Anterior cingulate cortex (tissue), 58 donors: Measurements from ENCODE around the gene YKT6.
"Not testable (repeated sequence)": the region's sequence is repeated elsewhere in the genome, so short reads cannot be mapped to it uniquely, and the experiment has no call there.

Experiments
- DNase-seq, 58 donors: peaks; one replicate each; lab custom pipeline; 2025; lab: John Stamatoyannopoulos, UW

Gene YKT6

GRCh38 chr7:44189993-44190872 lies 10.5 kb upstream of the YKT6 start:
- DNase-seq, result no peak

GRCh38 chr7:44191171-44191570 lies 9.6 kb upstream of the YKT6 start:
- no peak for DNase-seq

- no peak for DNase-seq
These were observed 7.6 kb upstream of the YKT6 start for GRCh38 chr7:44193011-44193802.

GRCh38 chr7:44194069-44194468 lies 6.7 kb upstream of the YKT6 start:
- no peak for DNase-seq

GRCh38 chr7:44194562-44195145 lies 6.1 kb upstream of the YKT6 start:
- DNase-seq, result no peak

- DNase-seq, result peak in 6 of 58 donors; percentile 17 to 40 (median 33)
These were observed 4.9 kb upstream of the YKT6 start for GRCh38 chr7:44195889-44196288.

- DNase-seq, result peak in 20 of 58 donors; percentile 5 to 57 (median 30)
These were observed 4.3 kb upstream of the YKT6 start for GRCh38 chr7:44196450-44196872.

- no peak for DNase-seq
These were observed 3.3 kb upstream of the YKT6 start for GRCh38 chr7:44197474-44197873.

- DNase-seq, result not testable (repeated sequence)
These were observed 615 bp upstream of the YKT6 start for GRCh38 chr7:44200163-44200562.

- no peak for DNase-seq
These were observed 1.0 kb downstream of the YKT6 start for GRCh38 chr7:44201813-44202212.

GRCh38 chr7:44206008-44206407 lies 5.2 kb downstream of the YKT6 start:
- no peak for DNase-seq

GRCh38 chr7:44208085-44208484 lies 7.3 kb downstream of the YKT6 start:
- no peak for DNase-seq

GRCh38 chr7:44210107-44210506 lies 9.3 kb downstream of the YKT6 start:
- DNase-seq, result peak in 1 of 58 donors; percentile 54

GRCh38 chr7:44211126-44211675 lies 10.4 kb downstream of the YKT6 start:
- DNase-seq, result no peak

- peak in 38 of 58 donors; percentile 13 to 79 (median 52) for DNase-seq
These were observed 11.2 kb downstream of the YKT6 start for GRCh38 chr7:44212018-44212417.

- DNase-seq, result no peak
These were observed 11.9 kb downstream of the YKT6 start for GRCh38 chr7:44212581-44213184.

- no peak for DNase-seq
These were observed 12.6 kb downstream of the YKT6 start for GRCh38 chr7:44213206-44213876.

GRCh38 chr7:44213877-44214388 lies 13.2 kb downstream of the YKT6 start:
- no peak for DNase-seq

GRCh38 chr7:44215531-44215930 lies 14.8 kb downstream of the YKT6 start:
- no peak for DNase-seq

- DNase-seq, result no peak
These were observed 15.2 kb downstream of the YKT6 start for GRCh38 chr7:44216019-44216418.
